ENCODE data around the gene LAMA5.
A peak's percentile ranks its signal among the peaks of the same experiment; 100 is the strongest.
"Not testable (repeated sequence)": the region's sequence is repeated elsewhere in the genome, so short reads cannot be mapped to it uniquely, and the experiment has no call there.

LAMA5 gene

DNA sequence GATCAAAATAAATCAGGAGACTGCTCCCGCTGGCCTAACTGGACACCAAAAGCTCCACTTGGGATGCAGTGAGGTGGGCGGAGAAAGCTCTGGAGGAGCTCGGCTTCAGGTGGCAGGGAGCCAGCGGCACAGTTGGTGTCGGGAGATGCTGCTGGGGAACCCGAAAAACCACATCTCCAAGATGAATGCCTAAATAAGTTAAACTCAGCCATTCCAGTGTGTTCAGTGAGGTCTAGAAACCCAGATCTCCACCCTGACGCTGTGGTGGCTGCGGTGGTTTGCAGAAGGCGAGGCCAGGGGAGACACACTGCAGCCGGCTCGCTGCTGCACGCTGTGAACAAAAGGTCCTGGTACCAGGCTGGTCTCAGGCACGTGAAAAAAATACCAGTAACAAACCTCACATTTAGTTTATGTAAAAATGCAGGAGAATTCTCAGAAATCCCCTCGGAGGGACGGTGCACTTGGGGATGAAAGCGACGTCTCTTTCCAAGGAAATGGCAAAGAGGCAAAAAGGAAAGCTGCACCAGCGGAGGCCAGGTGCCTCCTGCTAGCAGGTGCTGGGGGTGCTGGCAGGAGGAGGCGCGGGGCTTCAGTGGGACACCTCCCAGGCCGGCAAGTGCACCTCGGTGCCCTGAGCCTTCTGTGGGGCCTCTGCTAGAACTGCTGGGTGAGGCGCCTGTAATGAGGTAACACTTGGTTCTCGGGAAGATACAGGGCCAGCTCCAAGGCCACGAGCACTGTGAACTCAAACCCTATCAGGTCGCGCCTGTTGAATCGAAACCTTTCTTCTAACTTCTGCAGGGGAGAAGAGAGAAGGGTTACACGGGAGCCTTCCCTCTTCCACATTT lies 23.4 kb upstream of the LAMA5 start:
- DNase-seq (ENCODE audit: low read depth), result no peak

DNA sequence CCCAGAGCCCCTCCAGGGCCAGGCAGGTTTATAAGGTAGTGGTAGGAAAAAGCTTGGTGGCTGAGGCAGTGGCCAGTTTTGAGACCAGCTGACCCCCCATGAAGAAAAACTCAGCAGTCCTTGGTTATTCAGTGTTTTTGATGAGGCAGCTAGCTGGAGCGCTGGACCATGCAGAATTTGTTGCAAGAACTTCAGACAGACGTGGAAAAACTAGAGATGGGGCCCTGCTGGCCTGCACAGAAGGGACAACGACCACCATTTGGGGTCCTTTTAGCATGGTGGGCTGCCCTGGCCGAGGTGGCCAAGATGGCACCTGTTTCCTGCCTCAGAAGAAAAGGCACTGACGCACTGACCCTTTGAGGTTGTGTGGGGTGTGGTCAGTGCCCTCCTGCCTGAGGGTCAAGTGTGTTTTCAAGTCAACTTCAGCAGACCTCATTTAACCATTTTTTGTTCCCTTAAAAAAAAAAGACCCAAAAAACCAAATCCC lies 22.5 kb upstream of the LAMA5 start:
- DNase-seq (ENCODE audit: low read depth), result no peak

DNA sequence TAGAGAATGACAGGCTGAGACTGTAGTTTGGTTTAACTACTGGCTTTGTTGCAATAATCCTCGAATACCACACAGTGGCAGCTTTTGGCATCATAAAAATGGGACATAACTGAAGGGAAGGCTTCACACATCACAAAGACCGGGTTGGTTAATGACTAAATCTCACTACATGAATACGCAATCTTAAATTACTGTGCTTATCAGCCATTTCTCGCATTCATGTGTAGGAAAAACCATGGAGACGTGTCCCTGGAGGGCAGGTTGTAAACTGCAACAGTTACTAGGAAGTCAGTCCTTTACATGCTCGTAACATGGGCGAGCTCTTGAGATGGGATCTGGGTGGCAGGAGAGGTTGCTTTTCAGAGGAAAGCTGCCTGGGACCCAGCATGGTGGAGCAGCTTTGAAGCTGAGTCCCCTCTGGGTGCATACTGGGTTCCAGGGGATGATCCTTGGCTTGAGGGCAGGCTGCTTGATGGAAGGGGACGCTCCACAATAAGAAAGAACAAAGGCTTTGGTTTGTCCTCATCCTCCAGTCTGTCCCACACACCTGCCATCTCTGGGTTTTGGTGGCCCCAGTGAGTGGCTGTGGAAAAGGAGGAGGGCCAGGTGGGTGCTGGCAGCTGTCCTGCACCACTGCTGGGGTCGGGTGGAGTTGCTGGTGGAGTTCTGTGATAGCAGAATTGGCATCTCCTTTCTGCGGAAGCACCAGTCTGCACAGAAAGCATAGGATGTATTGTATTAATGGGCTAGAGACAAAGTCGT lies 21.9 kb upstream of the LAMA5 start:
- no peak for DNase-seq (ENCODE audit: low read depth)

DNA sequence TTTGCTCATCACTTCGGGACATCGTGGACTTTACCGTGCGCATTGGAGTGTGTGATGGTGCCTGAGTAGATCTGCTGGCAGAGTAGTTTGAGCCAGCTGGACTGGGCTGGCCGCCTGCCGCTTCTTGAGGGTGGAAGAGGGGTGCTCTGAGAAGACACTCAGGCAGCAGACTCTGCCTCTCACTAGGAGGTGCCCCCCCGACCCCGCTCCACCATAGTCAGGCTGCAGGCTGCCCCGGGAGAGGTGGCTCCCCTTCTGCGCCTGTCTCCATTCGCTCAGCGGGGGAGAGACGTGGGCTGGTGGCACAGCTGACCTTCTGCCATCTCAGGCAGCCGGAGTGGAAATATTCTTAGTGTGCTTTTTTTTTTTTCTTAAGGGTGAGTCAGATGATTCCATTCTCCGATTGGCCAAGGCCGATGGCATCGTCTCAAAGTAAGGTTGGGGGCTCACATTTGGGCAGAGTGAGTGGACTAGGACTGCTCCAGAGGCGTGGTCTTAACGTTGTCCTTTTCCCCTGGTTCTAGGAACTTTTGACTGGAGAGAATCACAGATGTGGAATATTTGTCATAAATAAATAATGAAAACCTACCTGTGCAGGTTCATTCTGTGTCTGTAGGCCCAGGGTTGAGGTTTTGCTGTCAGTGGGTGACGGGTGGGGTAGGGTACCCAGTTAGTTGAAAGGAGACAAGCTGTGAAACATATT lies 21.0 kb upstream of the LAMA5 start:
- no peak for DNase-seq (ENCODE audit: low read depth)

DNA sequence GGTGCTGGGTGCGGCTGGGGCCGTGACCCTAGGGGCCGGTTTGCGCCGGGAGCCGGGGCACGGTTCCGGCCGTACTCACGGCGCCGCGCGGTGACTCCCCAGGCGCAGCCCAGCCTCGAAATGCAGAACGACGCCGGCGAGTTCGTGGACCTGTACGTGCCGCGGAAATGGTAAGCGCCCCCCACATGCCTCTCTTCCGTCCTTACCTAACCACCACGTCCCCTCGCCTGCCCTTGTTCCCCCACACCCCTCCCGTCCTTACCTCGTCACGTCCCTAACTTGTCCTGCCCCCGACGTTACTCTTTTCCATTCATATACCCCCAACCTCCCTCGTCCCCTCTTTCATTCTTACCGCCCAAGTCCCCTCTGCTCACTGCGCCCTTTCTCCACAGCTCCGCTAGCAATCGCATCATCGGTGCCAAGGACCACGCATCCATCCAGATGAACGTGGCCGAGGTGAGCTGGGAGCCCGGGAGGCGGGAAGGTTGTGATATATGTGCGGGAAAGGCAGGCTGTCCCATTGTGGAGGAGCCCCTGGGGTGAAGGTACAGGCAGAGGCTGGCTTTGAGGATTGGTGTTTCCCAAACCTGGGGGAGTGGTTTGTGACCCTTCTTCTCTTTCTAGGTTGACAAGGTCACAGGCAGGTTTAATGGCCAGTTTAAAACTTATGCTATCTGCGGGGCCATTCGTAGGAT lies 20.3 kb upstream of the LAMA5 start:
- DNase-seq (ENCODE audit: low read depth), result no peak

DNA sequence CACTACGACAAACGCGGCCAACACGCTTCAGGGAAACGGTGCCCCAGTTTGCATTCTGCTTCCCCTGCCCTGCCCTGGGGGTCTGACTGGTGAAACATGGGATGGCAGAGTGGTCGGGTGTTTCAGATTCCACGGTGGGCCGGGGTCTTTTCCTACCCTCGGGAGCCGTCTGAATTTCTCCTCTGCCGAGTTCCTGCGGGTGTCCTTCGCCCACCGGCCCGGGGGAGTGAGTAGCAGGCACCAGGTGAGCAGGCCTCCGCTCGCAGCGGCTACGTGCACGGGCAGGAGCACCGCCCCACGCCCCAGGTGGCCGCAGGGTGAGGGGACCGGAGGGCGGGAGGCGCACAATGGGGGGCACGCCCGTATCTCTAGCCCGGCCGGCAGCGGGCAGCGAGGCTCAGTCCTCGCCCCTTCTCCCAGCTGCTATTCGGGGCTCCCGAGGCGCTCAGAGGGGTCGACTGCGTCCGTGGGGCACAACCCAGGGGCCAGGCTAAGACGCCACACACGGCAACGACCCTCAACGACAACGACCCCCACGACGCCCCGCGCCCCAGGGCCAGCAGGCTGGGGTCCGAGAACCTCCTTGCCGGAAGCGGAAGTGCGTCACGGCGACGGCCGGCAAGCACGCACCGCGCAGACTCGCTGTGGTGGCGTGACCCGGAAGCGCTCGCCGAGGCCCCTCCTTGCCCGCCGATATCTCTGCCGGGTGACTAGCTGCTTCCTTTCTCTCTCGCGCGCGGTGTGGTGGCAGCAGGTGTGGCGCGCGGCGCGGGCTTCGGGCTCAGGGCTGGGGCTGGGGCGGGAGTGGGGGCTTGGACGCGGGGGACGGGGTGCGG lies 19.5 kb upstream of the LAMA5 start, which contains the start of gene RPS21:
TSS of gene RPS21 (plus strand) at position 721 of the 836 bp plus-strand sequence. CDS start 236 bp downstream, outside the sequence.
- DNase-seq (ENCODE audit: low read depth), result peak; percentile 92

DNA sequence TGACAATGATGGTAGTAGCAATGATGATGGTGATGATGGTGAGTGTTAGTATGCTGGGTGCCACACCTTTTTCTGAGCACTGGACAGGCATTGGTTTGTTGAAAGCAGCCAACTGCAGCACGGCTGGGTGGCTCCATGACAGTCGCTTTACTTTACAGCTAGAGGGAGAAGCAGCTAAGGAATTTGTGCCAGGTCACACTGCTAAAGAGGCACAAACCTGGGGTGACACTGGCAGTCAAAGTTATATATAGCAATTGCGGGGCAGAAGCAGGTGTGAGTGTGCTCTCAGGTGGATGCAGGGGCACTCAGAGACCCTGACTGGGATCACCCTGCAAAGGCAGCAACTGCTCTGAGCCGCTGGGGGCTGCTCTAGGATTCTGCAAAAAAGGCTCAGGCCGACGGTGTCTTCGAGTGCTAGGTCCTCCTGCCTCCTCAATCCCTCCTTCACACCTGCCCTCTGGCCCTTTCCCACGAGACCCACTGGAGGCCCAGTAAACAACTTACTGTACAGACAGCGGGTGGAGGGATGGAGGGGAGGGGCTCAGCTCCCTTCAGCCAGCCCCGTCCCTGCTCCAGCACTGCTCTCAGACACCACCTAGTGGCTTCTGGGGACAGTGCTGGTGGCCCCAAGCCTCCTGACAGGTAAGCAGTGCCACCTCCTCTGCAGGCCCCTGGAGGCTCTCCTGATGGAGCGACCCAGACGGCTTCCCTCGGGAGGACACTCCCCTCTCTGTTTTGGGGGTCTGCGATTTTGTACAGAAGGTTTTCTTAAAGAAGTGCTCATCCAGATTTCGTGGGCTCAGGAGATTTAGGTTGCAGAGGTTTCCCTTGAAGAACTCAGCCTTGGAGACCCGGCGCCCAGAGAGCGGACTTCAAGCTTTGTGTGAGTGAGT lies 15.4 kb upstream of the LAMA5 start:
- peak; percentile 72 for DNase-seq (ENCODE audit: low read depth)

DNA sequence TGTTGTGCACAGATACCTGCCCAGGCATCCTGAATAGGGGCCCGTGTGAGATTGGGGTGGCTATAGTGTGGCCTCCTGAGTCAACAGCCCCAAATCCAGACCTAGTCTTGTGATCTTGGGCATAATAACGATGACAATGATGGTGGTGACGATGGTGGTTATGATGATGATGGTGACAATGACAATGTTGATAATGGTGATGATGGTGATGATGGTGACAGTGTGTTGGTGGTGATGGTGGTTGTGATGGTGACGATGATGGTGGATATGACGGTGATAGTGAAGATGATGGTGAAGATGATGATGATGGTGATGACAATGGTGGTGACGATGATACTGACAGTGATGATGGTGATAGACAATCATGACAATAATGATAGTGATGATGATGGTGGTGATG lies 14.7 kb upstream of the LAMA5 start:
- DNase-seq (ENCODE audit: low read depth), result no peak

DNA sequence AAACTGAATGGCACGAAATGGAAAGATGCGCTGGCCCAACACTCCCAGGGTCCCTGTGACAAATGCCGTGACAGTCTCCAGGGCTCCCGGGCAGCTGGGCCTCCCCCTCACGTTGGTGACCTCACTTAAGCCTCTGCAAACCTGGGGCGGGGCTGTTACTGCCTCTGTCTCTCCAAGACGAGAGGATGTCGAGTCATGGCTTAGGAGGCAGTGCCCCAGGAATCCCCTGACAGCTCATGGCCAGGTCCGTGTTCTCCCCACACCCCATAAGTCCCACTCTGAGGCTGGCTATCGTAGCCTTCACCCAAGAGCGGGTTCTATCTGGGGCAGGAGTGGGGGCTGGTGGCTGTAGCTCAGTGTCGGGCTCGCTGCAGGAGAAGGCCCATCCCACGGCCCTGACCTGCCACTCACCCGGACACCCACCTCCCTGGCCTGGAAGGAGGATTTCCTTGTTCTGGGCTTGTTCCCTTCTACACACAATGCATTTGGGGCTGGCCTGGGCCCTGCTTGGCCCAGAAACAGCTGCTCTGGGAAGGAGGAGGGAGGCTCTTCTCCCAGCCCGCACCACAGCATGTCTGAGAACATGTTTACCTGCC lies 14.2 kb upstream of the LAMA5 start:
- DNase-seq (ENCODE audit: low read depth), result no peak

DNA sequence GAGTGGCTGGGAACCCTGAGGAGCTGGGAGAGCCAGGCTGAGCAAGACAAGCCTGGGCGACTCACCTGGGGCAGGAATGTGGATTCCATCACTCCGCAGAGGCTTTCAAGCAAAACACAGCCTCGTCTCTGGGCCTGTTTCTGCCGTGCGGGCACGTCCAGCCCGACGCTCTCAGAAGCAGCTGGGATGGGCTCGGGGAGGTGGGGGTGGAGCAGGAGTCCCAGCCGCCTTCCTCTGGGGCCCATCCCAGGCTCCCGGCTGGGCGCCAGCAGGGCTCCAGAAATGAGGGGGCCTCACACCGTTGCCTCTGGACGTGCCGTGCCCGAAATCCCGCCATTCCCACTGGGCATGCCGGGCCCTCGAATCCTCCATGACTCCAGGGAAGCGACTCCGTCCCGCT lies 11.1 kb upstream of the LAMA5 start:
- no peak for DNase-seq (ENCODE audit: low read depth)

DNA sequence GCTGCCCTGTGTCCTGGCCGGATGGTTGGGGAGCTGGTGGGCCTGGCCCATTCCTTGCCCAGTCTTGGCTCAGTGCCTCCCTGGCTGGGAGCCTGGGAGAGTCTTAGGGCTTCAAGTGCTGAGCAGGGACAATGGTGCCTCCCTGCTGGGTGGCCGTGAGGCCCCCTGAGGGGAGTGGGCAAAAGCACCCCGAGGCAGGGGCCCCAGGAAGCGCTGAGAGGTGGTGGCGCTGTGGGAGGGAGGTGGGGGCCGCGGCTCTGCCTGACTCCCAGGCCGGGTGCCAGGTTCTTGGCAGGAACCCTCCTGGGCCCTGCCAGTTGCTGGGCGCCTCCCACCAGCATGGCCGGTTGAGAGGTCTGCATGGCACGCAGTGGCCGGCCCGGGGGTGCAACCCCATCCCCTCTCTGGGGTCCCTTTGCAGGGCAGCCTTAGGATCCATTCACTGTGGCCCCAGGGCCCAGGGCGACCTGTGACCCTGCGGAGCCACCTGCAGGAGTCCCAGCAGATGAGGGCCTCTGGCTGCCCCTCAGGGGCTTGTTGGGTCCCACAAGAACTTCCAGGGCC lies 10.6 kb upstream of the LAMA5 start:
- DNase-seq (ENCODE audit: low read depth), result no peak

DNA sequence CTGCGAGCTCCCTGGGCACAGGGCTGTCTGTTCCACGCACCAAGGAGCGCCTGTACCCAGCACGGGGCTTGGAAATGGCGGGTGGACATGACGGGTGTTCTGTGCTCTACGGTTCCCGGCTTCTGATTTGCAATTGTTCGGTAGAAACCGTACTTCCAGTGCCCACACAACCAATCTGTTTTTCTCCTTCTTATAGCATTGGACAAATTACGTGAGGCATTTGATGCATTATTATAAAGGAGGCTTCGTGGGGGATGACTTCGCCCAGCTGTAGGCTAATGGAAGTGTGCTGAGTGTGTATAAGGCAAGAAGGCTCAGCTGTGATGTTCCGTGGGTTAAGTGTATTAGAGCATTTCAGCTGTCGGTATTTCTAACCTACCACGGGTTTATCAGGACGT lies 10.0 kb upstream of the LAMA5 start:
- DNase-seq (ENCODE audit: low read depth), result no peak

DNA sequence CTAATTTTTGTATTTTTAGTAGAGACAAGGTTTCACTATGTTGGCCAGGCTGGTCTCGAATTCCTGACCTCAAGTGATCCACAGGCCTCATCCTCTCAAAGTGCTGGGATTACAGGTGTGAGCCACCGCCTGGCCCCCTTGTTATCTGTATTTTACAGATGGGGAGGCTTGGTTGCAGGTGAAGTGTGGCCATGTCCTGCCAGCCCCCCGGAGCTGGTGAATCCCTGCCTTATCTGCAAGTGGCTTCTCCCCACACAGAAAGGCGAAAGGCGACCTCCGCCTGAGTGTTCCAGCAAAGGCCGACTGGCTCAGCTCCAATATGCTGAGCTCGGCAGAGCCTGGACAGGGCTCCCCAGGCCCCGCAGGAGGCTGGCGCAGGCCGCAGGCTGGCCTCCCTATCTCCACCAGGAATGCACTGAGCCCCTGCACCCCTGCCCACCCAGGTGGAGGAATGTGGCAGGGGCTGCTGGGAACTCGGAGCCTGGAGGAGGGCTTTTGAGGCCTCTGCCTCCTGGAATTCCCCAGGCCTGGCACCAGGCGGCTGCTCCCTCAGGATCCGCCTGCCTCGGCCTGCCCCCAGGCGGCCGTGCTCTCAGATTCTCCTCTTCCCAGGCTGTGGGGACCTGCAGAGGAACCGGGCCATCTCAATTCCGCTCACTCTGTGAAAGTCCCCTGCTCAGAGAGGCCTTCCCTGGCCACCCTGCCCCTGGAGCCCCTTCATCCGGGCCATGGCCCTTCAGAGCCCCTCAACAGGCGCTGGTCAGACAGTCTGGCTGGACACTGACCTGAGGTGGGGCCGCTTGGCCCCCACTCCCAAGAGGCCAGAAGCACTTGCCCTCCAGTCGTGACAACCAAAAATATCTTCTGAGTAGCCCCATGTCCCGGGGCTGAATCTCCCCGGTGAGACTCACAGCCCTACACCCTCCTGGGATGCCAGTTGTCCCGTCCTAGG lies 9.3 kb upstream of the LAMA5 start:
- no peak for DNase-seq (ENCODE audit: low read depth)

DNA sequence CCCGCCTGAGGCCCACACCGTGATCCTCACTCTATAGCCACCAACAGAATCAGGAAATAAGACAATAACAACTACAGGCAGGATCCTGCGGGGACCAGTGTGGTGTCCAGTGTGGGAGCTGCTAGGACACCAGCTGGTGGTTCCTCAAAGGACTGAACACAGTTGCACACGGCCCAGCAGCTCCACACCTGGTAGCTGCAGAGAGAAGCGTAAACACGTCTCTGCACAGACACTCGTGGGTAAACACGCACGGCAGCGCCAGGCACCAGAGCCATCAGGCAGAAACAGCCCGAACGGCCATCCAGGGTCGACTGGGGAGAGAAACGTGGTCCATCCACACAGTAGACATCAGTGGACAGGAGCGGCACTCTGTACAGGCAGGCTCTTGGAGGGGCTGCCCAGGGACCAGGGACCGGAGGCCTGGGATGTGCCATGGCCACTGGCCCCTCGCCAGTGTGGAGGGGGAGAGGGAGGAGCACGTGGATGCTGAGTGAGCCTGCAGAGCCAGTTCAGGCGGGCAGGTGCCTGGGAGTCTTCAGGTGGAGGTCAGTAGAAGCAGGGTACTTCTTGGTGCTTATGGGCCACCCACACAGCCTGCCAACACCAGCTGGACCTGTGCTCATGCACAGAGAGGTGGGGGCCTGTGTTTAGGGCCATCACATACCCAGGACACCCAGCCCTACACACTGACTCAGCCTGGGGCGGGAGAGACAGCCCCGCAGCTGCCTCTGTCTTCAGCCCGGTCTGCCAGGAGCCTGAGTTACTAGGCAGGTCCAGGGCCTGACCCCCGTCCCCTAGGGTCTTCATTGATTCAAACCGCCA lies 7.4 kb upstream of the LAMA5 start:
- DNase-seq (ENCODE audit: low read depth), result no peak

DNA sequence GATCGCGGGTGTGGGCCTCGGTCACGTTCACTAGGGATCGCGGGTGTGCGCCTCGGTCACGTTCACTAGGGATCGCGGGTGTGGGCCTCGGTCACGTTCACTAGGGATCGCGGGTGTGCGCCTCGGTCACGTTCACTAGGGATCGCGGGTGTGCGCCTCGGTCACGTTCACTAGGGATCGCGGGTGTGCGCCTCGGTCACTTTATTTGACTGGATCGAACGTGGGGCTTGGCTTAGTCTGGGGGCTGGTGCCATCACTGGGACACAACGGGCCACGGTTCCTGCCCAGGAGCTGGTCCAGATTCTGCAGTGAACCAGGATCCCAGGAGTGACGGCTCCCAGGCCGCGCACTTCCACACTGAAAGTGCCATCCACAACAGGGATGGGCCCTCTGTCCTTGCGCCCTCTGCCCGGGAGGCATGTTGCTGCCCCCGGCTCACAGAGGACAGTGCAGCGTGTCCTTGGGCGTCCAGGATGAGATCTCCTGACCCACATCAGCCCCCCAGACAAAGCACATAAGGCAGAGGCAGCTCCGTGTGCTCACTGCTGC lies 6.6 kb upstream of the LAMA5 start:
- DNase-seq (ENCODE audit: low read depth), result not testable (repeated sequence)

DNA sequence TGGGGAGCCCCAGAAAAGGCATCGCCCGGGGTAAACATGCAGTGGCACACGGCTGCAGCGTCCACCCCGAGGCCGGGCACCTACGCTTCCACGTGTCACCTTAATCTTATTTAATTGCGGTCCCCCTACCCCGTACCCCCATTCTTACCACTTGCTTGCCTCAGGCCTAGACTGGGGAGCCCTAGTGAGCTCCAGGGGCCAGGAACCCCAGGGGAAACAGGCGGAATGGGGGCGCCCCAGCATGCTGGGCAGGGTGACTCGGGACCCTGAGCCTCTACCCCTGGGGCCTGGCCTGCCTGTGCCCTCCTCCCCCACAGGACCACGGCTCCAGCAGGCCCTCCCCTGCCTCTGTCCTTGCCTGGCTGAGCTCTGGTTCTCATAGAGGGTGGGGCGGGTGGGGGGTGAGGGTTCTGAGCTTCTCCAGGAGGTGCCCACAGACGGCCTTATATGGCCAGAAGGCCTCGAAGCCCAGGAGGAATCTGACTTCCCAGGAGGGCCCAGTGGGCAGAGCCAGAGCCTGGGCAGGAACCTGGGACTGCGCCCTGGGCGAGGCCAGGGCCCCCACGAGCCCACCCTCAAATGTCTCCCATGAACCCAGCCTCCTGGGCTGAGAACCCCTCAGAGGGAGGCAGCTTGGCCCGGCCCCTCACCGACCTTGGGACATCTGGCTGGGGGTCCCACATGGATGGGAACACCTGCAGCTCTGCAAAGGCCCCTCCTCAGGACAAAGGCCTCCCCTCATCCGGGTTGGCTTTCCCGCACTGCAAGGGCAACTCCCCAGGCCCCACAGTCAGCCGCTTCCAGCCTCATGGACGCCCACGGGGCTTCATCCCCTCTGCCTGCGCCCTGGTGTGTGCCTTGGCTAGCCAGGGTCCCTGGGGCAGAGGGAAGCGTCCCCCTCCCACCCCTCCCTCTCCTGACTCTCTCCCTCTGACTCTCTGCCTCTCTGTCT lies 5.2 kb upstream of the LAMA5 start:
- DNase-seq (ENCODE audit: low read depth), result no peak
